HG02798 (cell line): ENCODE measurements around the gene ITSN2.

Experiments
- ATAC-seq: cut with Tn5 transposase; IDR thresholded peaks from one replicate; pipeline ENCODE4 v1.9.1; 2021; ENCODE audit warnings: mild to moderate bottlenecking; ENCODE audit not compliant: unreplicated experiment, poor library complexity

ITSN2 gene

DNA sequence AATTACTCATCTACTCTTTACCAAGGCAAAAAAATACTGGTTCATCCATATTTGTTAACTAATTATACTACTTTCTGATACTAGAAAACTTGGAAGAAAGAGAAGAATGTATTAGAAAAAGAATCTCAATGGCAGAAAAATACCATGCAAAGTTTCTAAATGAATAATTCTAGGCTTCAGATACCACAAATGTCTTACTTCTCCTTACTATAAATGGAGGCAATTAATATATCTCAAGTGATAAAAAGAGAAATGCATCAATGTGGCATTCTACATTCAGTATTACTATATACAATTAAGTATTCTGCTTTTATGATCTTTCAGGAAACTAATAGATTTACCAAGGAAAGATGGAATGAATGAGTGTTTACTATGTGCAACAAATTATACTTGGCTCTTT lies 85.5 kb downstream of the ITSN2 start:
- no peak for ATAC-seq

DNA sequence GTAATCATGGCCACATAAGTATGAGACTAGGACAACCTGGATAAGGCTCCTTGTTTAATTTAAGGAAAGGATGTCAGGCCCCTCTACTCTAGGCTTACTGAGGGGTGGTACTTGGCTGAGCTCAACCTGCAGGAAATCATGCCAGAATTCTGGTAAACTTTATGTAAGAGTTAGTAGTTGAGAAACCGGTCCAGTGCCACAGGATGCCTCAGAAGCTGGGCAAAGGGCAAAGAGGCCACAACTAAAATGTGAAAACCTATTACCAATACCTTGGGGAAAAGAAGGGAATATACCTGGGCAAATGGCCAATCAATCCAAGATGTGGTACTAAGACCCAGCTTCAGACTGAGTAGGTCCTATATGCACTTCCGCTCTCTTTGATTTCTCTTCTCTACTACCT lies 86.7 kb downstream of the ITSN2 start:
- ATAC-seq, result no peak

DNA sequence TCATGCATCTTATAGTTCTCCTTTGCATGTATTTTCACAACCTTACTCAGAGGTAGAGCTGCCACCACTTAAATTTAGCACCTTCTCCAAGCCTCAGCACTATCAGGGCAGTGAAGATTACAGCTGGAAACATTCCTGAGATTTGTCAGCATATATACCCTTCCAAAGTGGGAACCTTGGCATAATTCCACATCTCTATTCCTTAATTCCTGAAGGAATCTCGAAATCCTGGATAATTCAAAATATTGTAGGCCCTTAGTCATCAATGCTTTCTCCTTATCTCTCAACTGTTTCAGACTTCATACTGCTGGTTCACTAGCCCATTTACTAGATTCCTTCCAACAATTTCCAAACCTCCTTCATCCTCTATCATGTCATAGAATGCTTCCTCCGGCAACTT lies 87.4 kb downstream of the ITSN2 start:
- ATAC-seq, result no peak

DNA sequence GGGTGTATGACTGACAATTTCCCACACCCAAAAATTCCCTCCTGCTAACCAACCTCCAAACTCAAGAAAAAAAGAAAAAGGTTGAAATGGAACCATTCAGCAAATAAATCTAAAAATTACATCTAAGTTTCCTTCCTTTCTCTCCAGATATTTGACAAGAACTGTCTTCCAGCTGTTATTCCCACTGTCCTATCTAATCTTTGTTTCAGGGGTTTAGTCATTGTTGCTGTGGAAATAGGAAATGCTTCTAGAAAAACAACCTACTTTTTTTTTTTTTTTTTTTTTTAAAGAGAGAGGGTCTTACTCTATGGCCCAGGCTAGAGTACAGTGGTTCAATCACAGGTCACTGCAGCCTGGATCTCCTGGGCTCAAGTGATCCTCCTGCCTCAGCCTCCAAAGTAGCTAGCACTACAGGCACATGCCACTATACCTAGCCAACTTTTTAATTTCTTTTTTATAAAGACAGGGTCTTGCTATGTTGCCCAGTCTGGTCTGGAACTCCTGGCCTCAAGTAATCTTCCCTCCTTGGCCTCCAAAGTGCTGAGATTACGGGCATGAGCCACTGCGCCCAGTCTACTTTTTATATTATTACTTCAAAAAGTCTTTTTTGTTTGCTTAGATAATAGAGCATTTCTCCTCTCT lies 88.1 kb downstream of the ITSN2 start:
- ATAC-seq, result no peak

DNA sequence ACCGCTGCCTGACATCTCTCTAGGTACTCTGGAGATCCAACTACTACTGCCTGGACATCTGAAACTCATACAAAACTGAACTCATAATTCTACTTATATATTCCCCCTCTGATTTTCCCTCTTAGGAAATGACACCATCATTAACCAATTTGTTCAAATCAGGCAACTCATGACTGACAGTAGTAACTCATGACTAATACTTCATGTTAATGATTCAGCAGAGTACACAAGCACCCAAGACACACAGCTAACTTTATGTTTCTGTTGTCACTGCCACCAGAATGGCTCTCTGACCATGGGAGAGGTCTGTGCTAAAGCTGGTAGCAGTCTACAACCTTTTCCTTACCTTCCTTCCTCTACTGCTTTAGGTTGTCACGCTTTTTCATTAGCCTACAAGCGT lies 91.1 kb downstream of the ITSN2 start:
- ATAC-seq, result no peak

DNA sequence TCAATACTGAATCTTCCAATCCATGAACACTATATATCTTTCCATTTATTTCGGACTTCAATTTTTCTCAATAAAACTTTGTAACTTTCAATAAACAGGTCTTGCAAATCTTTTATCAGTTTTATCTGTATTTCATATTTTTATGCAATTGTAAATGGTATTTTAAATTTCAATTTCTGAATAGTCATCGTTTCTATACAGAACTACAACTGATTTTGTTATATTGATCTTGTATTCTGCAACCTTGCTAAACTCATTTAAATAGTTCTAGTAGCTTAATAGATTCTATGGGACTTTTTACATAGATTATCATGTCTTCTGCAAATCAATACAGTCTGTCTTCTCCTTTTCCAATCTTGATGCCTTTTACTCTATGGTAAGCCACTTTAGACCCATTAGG lies 95.1 kb downstream of the ITSN2 start:
- ATAC-seq, result no peak

DNA sequence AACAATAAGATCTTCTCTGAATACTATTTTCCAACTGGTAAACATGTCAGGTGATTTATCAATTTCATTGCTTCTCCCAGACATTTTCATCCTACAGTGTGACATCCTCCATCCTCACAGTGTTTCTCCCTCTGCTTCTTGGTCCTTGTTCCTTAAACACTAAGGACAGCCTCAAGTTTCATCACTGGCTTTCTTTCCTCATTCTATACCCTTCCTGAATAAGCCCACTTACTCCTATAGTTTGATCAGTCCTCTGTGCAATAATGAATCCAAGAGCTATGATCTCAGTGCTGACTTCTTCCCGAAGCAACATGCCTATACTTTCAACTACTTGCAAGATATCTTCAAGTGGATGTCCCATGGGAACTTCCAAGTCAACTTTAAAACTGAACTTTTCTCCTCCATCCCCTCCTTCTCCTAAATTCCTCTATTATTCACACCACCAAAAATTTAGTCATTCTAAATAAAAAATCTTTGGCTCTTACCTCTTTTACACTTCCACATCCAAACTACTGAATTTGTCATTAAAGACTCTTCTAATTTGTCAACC lies 97.8 kb downstream of the ITSN2 start:
- no peak for ATAC-seq

DNA sequence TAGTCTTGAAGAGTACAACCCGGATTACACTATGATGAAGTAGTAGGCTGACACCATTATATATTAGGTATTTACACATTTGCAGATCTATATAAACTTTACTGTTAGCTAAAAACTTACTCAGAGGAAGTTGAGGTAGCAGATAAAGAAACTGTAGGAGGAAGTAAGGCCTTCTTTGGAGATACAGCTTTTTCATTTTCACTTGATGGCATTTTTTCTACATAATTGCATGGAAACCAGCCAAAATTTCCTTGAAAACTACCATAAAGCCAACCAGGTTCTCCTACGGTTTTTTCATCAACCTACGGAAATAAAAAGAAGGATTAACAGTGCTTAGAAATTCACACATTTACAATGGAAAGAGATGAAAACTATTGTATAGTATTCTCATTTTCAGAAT lies 98.9 kb downstream of the ITSN2 start:
- no peak for ATAC-seq

DNA sequence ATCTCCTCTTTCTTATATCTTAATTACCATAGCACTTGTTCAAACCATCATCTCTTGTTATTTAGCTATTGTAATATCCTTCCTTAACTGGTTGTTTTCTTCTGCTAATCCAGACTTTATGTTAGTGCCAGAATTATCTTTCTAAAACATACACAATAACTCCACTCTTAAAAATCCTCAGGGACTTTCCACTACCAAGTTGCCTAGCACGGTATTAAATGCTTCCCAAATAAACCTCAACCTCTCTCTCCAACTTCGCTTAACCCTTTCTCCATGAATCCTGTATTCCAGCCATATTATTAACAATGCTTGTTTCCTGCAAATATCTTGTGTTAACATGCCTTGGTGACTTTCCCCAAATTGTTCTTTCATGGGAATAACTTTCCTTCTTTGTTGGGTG lies 101.0 kb downstream of the ITSN2 start:
- ATAC-seq, result no peak

DNA sequence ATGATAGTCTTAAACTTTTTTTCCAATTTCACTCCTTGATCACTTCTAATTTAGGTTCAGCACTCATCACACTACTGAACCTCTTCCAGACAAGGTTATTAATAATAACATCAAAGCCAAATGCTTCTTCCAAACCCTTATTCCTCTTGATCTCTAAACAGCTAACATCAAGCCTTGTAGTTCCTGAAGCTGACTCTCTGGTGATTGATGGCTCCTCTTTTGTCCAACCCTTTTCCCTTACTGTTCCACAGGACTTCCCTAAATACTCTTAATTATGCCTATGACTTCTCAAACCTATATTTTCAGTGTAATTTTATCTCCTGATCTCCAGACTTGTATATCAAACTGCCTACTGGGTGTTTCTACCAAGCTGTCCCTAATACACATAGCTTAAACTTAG lies 101.6 kb downstream of the ITSN2 start:
- ATAC-seq, result no peak

DNA sequence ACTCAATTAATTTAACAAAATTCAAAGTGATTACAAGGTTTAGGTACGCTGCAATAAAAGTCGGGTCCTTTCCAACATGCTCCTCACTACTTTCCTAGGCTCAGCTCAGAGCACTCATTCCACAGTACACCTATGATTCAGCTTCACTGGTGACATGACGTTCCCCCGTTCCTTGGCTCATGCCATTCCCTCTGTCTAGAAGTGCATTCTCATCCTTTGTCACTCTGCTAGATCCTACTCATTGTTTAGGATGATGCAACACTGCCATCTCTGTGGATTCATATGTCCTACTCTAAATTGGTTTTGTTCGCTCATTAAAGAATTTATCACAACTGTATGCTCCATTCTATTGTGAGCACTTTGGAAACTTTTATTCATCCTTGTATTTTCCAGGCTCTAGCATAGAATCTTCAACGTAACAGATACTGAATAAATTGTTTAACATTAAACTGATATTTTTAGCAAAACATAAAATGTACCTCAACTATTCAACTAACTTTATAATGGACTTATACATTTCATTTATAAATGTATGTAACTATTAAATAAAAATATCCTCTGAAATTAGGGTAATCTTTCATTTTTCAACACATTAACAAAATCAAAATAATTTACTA lies 106.9 kb downstream of the ITSN2 start:
- ATAC-seq, result no peak

DNA sequence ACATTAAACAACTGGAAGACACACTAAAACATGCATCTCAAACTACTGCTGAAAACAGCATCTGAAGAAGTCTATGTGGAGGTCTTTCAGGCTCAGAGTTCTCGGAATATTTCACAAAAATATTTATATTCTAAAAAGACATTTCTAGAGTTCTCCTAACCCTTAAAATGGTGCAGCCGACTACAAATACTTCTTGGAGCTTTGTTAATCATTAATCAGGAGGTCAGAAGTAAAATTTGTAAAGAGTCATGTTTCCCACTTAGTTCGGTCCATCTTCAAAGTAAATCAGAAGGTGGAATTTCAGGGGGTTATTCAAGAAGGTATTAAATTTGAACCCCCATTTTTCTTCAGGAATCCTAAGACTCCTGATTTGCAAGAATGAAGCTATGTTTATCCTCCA lies 112.7 kb downstream of the ITSN2 start:
- ATAC-seq, result no peak

DNA sequence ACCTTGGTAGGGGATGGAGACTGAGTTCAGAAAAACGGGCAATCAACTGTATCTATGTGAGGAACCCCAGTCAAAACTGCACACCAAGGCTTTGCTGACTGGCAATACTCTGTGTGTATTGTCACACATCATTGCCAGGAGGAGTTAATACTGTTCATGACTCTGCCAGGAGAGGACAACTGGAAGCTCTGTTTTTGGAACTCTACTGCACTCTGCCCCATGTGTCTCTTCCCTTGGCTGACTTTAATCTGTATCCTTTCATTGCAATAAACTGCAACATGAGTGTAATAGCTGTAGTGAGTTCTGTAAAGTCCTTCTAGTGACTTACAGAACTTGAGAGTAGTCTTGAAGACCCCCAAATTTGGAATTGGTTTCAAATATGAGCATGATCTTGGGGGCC lies 113.2 kb downstream of the ITSN2 start:
- no peak for ATAC-seq

DNA sequence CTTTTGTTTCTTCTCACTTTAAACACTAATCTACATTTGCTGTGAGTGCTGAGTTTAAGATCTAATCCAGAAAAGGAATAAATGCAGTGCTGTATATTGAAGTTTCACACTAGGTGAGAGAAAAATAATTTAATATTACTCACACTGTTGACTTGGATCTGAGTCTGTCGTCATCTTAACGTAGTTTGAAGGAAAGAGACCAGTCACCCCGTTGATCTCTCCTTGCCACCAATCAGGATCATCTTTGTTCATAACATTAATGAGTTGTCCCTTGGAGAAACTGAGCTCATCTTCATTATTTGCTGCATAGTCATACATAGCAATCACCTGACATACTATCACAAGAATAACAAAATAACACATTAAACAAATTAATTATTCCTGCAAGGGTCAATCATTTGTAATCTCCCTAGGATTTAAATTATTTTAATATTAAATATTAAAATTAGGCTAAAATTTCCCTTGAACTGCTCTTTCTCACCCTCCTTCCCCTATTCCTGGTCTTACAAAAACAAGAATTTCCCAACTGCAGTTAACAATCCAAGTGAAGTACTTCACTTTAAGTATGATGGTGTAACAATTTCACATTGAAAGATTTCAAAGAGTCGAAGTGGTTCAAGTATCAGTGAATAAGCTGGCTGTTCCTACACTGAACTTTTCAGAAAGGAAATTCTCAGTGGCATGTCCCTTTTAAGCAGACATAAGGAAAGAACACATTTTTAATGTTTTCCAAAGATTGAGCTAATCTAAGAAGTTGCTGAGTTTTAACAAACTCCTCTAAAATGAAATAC lies 114.2 kb downstream of the ITSN2 start:
- no peak for ATAC-seq

DNA sequence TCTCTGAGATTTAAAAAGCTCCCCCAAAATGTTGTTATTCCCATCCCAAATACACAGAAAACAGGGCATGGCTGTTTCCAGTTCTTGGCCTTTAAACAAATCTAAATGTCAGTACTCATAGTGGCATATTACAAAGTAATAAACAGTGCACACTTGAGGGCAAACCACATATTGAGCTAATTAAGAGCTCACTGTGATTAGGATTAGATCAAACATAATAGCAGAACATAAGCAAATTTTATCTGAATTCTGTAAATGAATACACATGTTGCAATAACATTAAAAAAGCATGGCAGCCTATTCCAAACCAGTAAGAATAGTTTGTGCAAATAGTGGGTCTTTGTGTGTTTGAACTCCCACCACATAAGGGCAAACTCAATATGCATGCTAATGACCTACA lies 118.8 kb downstream of the ITSN2 start:
- no peak for ATAC-seq

DNA sequence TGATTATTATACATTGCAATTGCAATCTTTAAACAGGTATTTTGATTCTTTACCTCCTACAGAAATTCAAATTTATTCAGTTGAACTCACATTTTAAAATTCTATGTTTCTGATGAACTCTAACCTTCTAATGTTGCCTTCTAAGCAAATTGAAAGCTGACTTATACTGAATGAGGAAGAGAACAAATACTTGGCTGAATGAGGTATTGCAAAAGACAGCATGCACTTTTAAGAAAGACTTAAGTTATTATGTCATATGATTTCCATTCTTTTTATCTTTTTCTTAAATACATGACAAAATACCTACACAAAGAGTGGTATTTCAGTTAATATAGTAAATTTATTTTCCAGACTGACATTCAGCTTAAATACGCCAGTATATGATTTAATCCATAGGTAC lies 120.8 kb downstream of the ITSN2 start:
- no peak for ATAC-seq

DNA sequence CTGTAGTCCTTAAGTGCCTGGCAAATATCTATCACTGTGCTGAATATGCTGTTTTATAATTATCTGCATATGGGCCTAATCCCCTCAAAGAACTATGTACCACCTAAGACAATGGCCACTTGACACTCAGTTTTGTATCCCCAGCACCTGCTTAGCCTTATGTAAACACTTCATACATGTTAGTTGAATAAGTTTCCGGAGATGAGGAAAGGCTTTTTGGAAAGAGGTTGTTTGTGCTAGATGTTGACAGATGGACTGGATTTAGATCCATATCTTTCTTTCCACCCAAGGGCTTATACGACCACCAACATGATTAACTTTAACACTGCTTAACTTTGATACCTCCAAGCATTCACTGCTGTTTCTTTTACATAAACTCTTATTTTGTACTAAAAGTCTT lies 122.2 kb downstream of the ITSN2 start:
- ATAC-seq, result no peak

DNA sequence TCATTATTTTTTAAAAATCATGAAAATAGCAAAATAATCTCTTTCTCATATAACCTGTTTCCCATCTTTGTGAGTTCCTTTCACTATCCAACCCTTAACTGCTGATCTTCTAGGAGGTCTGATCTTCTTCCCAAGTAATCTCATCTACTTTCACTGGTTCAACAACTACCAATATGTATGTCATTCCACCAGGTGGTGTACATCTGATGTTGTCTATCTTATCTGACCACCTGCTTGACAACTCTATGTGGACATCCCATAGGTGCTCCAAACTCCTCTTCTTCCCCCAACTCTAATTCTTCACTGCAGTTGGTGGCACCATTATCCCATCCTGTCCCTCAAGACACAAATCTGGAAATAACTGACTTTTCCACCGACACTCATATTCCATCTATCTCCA lies 123.0 kb downstream of the ITSN2 start:
- ATAC-seq, result no peak

DNA sequence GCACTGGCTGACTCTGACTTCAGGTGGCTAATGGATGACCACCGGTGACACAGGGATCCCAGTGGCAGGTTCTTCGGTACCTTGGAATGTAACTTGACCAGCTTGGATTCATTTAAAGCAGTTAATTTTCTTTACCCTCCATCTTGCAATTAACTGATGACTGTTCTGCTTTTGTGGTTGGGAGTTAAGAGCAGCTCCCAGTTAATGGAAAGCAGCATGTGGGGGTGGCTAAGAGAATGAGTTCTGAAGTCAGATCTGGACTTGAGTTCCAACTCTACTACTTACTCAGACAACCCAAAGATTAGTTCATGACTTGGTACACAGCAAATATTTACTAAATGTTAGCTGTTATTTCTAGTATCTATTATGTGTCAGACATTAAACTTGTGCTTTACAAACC lies 127.0 kb downstream of the ITSN2 start:
- no peak for ATAC-seq

DNA sequence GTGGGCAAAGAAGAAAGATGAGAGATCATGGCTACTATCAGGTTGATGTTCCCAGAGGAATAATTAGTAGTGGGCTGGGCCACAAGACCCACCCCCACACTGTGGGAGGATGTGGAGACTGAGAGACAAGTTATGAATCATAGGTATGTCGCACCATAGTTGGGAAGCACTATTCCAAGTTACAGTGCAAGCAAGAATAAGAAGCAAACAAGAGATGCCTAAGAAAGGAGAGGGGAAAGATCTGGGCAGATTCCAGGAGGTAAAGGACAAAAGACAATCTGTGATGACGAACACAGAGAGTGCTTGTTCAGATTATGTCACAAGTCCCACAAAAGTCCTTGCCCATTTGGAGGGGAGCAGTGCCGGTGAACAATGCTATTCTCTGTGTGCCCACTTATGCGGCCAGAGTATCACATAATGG lies 128.9 kb downstream of the ITSN2 start:
- no peak for ATAC-seq

DNA sequence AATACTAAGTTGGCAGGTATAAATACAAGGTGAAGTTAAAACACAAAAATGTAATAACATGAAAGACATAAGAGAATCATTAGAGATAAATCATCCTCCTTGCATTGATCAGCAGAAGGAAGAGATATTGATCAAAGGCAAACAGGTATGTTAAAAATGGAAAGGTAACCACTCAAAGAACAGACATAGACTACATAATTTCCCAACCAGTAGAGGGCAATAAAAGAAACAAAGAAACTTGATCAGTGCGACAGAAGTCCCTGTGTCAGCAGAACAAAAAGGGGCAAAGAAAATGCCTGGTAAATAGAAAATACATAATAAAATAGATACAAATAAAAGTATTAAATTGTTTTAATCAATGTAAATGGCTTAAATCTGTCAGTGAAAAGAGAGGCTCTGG lies 131.9 kb downstream of the ITSN2 start:
- no peak for ATAC-seq
